PC-3 (cell line): ENCODE measurements around the gene USP48. TPM values are rescaled to one million over a fixed set of nuclear protein-coding genes. Genes with fewer than 3 reads are reported as not detected.

ENCODE experiments used
- ATAC-seq: fragments of 200-7000 bp; cut with Tn5 transposase; 2 replicates; pipeline ENCODE4 v1.9.1; 2020; ENCODE audit warnings: mild to moderate bottlenecking, moderate library complexity
- BruUV-seq: library from RNA; stranded (reverse); fragments of 400-500 nt; replicated peaks from 2 replicates; lab custom pipeline; 2021; lab: Mats Ljungman, UMichigan
- CTCF ChIA-PET: fragments of 300-600 bp; sonication (Branson Sonifier 250); formaldehyde crosslinking; loops from one replicate; lab custom pipeline; 2022; ENCODE audit warnings: antibody characterized with exemption; lab: Charles Lee
- POLR2A ChIA-PET: fragments of 300-600 bp; sonication (Branson Sonifier 250); formaldehyde crosslinking; loops from one replicate; lab custom pipeline; 2022; ENCODE audit warnings: antibody characterized with exemption; ENCODE audit not compliant: unreplicated experiment; lab: Charles Lee
- DNase-seq: peaks from one replicate; pipeline ENCODE4 v3.0.0-alpha.2; 2015
- H2AFZ ChIP-seq: fragments of 300-600 bp; sonication (generic); 2 replicates; pipeline ENCODE4 v1.6.0; 2016; ENCODE audit warnings: antibody characterized with exemption, low read length
- H3F3A ChIP-seq: fragments of 300-600 bp; sonication (generic); one replicate; pipeline ENCODE4 v1.6.0; 2017; ENCODE audit warnings: antibody characterized with exemption, low read length, control low read depth, mild to moderate bottlenecking; ENCODE audit not compliant: unreplicated experiment
- H3K27ac ChIP-seq: fragments of 300-600 bp; sonication (generic); 2 replicates; pipeline ENCODE4 v1.5.1; 2016; ENCODE audit warnings: mild to moderate bottlenecking, low read length
- H3K27me3 ChIP-seq: fragments of 300-600 bp; sonication (generic); 2 replicates; pipeline ENCODE4 v1.6.1; 2016; ENCODE audit warnings: low read length, mixed read lengths
- H3K36me3 ChIP-seq: fragments of 300-600 bp; sonication (generic); 2 replicates; pipeline ENCODE4 v1.6.1; 2016; ENCODE audit warnings: low read depth, mixed run types, low read length, mixed read lengths
- H3K4me1 ChIP-seq: fragments of 300-600 bp; sonication (generic); 2 replicates; pipeline ENCODE4 v1.5.1; 2016; ENCODE audit warnings: low read length; ENCODE audit not compliant: insufficient read depth
- H3K4me2 ChIP-seq: fragments of 300-600 bp; sonication (generic); 2 replicates; pipeline ENCODE4 v1.6.0; 2016; ENCODE audit warnings: low read length
- H3K4me3 ChIP-seq: fragments of 300-600 bp; sonication (generic); 2 replicates; pipeline ENCODE4 v1.5.1; 2016; ENCODE audit warnings: mild to moderate bottlenecking, low read length, mixed read lengths
- H3K79me2 ChIP-seq: fragments of 300-600 bp; sonication (generic); 2 replicates; pipeline ENCODE4 v1.6.1; 2017; ENCODE audit warnings: low read length, mixed read lengths
- H3K9ac ChIP-seq: fragments of 300-600 bp; sonication (generic); 2 replicates; pipeline ENCODE4 v1.6.0; 2016; ENCODE audit warnings: mild to moderate bottlenecking, low read length
- H3K9me2 ChIP-seq: fragments of 300-600 bp; sonication (generic); replicated peaks from 2 replicates; pipeline ENCODE4 v1.6.1; 2016; ENCODE audit warnings: mixed run types, low read length, mixed read lengths
- H3K9me3 ChIP-seq: fragments of 300-600 bp; sonication (generic); 2 replicates; pipeline ENCODE4 v1.6.1; 2016; ENCODE audit warnings: low read length, mixed read lengths
- H4K20me1 ChIP-seq: fragments of 300-600 bp; sonication (generic); 2 replicates; pipeline ENCODE4 v1.6.1; 2016; ENCODE audit warnings: low read length, mixed read lengths
- EZH2 ChIP-seq: fragments of 300-600 bp; sonication (generic); IDR thresholded peaks from one replicate; pipeline ENCODE4 v1.6.1; 2017; ENCODE audit warnings: antibody characterized with exemption, mild to moderate bottlenecking, low read length; ENCODE audit not compliant: unreplicated experiment
- EZH2phosphoT487 ChIP-seq: fragments of 300-600 bp; sonication (generic); IDR thresholded peaks from 2 replicates; pipeline ENCODE4 v1.6.1; 2018; ENCODE audit warnings: mild to moderate bottlenecking, antibody characterized with exemption, low read length, borderline replicate concordance
- intact Hi-C: fragments of 100-400 bp; cut with micrococcal nuclease; formaldehyde crosslinking; loops from 2 replicates; pipeline ENCODE4 v1.9.0; 2023
- total RNA-seq: library from RNA; depleted of rRNA; stranded (reverse); fragments of >200 nt; gene quantifications from 2 replicates; pipeline ENCODE4 v1.2.3, GENCODE V29; 2014
- TF ChIP-seq, protein P1 (sequence below): fragments of 300-600 bp; sonication (generic); conservative IDR thresholded peaks from 2 replicates; pipeline ENCODE4 v1.5.1; 2017; ENCODE audit warnings: antibody characterized with exemption, low read depth, mild to moderate bottlenecking, low read length

The USP48 gene
- total RNA-seq, 1 experiment from 2014 or later: 33.3 TPM

DNA sequence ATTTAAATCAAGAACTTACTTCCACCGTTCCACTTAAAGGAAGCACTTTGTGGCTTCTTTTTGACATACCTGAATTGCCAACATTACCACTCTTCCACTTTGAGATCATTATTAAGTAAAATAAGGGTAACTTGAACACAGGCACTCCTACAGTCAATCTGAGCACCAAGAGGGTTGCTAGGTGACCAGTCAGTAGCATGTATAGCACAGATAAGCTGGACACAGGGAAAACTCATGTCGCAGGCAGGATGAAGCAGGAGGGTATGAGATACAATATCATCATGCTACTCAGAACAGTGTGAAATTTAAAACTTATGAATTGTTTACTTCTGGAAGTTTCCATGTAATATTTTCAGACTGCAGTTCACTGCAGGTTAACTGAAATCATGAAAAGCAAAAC is 66.8 kb downstream of the USP48 start:
- no peaks in the 10 kb centered on the region for H3F3A ChIP-seq
- H3K4me1 ChIP-seq: no peaks in the 10 kb centered on the region
- no peaks in the 10 kb centered on the region for H3K27me3 ChIP-seq
- no peaks in the 10 kb centered on the region for H4K20me1 ChIP-seq
- no peak for DNase-seq
- no peaks in the 10 kb centered on the region for H3K9me3 ChIP-seq
- no peaks in the 10 kb centered on the region for H3K9me2 ChIP-seq
- H2AFZ ChIP-seq: no peak overlapping the region
- ChIA-PET POLR2A (no interaction called here), CTCF (no interaction called here)
- TF ChIP-seq EZH2phosphoT487: no peak
- TF ChIP-seq, protein P1, sequence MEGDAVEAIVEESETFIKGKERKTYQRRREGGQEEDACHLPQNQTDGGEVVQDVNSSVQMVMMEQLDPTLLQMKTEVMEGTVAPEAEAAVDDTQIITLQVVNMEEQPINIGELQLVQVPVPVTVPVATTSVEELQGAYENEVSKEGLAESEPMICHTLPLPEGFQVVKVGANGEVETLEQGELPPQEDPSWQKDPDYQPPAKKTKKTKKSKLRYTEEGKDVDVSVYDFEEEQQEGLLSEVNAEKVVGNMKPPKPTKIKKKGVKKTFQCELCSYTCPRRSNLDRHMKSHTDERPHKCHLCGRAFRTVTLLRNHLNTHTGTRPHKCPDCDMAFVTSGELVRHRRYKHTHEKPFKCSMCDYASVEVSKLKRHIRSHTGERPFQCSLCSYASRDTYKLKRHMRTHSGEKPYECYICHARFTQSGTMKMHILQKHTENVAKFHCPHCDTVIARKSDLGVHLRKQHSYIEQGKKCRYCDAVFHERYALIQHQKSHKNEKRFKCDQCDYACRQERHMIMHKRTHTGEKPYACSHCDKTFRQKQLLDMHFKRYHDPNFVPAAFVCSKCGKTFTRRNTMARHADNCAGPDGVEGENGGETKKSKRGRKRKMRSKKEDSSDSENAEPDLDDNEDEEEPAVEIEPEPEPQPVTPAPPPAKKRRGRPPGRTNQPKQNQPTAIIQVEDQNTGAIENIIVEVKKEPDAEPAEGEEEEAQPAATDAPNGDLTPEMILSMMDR: no peak
- TF ChIP-seq EZH2: no peak
- H3K4me3 ChIP-seq: no peak overlapping the region
- no peak overlapping the region for H3K4me2 ChIP-seq
- peaks cover 44% of the 10 kb centered on the region for H3K36me3 ChIP-seq
- ATAC-seq: no peak
- intact Hi-C loops: no loop called here
- no peak overlapping the region for H3K9ac ChIP-seq
- no peaks in the 10 kb centered on the region for H3K79me2 ChIP-seq
- no TSS peak for BruUV-seq
- H3K27ac ChIP-seq: no peak overlapping the region

DNA sequence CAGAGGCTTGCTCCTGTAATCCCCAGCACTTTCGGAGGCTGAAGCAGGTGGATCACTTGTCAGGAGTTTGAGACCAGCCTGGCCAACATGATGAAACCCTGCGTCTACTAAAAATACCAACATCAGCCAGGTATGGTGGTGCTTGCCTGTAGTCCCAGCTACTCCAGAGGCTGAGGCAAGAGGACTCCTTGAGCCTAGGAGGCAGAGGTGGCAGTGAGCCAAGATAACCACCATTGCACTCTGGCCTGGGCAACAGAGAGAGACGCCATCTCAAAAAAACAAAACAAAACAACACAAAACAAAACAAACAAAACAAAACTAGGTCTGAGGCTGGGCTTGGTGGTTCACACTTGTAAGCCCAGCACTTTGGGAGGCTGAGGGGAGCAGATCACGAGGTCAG is 75.1 kb downstream of the USP48 start:
- no peaks in the 10 kb centered on the region for H3K9me2 ChIP-seq
- H3K9ac ChIP-seq: no peak overlapping the region
- H3K27ac ChIP-seq: no peak overlapping the region
- CTCF ChIA-PET: no interaction called here
- H3K4me2 ChIP-seq: no peak overlapping the region
- no TSS peak for BruUV-seq
- H3K4me1 ChIP-seq: no peaks in the 10 kb centered on the region
- ATAC-seq (no peak), DNase-seq (no peak)
- no peak overlapping the region for H2AFZ ChIP-seq
- H3K9me3 ChIP-seq: no peaks in the 10 kb centered on the region
- no peaks in the 10 kb centered on the region for H3K79me2 ChIP-seq
- H3K27me3 ChIP-seq: no peaks in the 10 kb centered on the region
- no peaks in the 10 kb centered on the region for H4K20me1 ChIP-seq
- peaks cover 19% of the 10 kb centered on the region; the same call in 1 of the 2 replicates for H3K36me3 ChIP-seq
- no peaks in the 10 kb centered on the region for H3F3A ChIP-seq
- TF ChIP-seq EZH2phosphoT487: no peak
- TF ChIP-seq EZH2: no peak
- intact Hi-C loops: no loop called here
- POLR2A ChIA-PET: no interaction called here
- no peak overlapping the region for H3K4me3 ChIP-seq

DNA sequence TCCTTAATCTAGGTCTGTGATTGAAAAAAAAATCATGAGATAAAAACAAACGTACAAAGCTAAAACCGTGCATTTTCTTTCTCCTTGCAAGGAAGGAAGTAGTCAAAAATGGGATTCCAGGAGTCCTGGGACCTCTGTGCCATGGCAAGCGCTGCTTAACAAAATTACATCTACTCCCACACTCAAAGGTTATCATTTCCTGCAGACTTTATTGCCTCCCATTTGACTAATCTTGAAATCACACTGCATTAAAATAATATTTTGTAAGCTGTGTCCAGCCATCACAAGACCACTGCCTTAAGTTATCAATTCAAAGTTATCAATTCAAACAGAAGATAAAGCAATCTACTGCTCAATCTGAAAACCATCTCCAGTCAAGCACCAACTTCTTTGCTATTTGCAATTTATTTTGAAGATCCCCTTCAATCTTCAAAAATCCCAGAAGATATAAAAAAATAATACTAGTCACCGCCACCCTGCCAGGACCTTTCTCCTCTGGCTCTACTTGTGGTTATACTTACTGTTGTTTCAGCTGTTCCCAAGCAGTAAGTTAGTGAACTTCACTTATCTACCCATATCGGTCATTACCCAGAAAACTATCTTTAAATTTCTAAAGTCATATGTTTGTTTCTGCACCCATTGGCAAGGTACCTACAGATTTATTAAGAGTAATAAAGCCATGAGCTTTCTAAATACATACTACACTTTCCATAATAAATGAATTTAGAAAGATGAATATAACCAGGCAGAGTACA is 75.7 kb downstream of the USP48 start:
- no peak overlapping the region for H2AFZ ChIP-seq
- ChIA-PET CTCF (no interaction called here), POLR2A (no interaction called here)
- H3K4me3 ChIP-seq: no peak overlapping the region
- H3K79me2 ChIP-seq: no peaks in the 10 kb centered on the region
- no peak overlapping the region for H3K9ac ChIP-seq
- H3K27me3 ChIP-seq: no peaks in the 10 kb centered on the region
- DNase-seq (no peak), ATAC-seq (no peak)
- TF ChIP-seq EZH2 (no peak), EZH2phosphoT487 (no peak)
- TF ChIP-seq, protein P1: no peak
- no TSS peak for BruUV-seq
- peaks cover 25% of the 10 kb centered on the region; the same call in 1 of the 2 replicates for H3K36me3 ChIP-seq
- H3K4me2 ChIP-seq: no peak overlapping the region
- no peak overlapping the region for H3K27ac ChIP-seq
- no peaks in the 10 kb centered on the region for H3K9me3 ChIP-seq
- H3K9me2 ChIP-seq: no peaks in the 10 kb centered on the region
- intact Hi-C loops: no loop called here
- no peaks in the 10 kb centered on the region for H4K20me1 ChIP-seq
- no peaks in the 10 kb centered on the region for H3F3A ChIP-seq
- H3K4me1 ChIP-seq: no peaks in the 10 kb centered on the region
